Progenitor cell of endocrine pancreas (in vitro differentiated cells): ENCODE results near the gene SAYSD1. TPM values are rescaled to one million over a fixed set of nuclear protein-coding genes. Genes with fewer than 3 reads are reported as not detected.

Source experiments
- DNase-seq: peaks from one replicate; pipeline ENCODE4 v3.0.0; 2021; ENCODE audit warnings: low spot score; ENCODE audit not compliant: unreplicated experiment
- H3K27ac Mint-ChIP-seq: 2 replicates; pipeline ENCODE4 v1.8.0; 2021; ENCODE audit warnings: mild to moderate bottlenecking, moderate library complexity, mixed read lengths
- H3K27me3 Mint-ChIP-seq: 2 replicates; pipeline ENCODE4 v1.8.0; 2021; ENCODE audit warnings: mixed read lengths
- H3K36me3 Mint-ChIP-seq: 2 replicates; pipeline ENCODE4 v1.8.0; 2022; ENCODE audit warnings: mixed read lengths; ENCODE audit not compliant: insufficient read depth
- H3K4me1 Mint-ChIP-seq: 2 replicates; pipeline ENCODE4 v1.8.0; 2021; ENCODE audit warnings: low read depth, mixed read lengths
- H3K4me3 Mint-ChIP-seq: 2 replicates; pipeline ENCODE4 v1.8.0; 2021; ENCODE audit warnings: low read depth, mild to moderate bottlenecking, moderate library complexity, mixed read lengths
- H3K9me3 Mint-ChIP-seq: 2 replicates; pipeline ENCODE4 v1.8.0; 2021; ENCODE audit warnings: low read depth, mixed read lengths
- CTCF ChIP-seq: fragments of 200-600 bp; sonication (generic); IDR thresholded peaks from one replicate; pipeline ENCODE4 v1.5.0; 2021; ENCODE audit warnings: antibody characterized with exemption, mild to moderate bottlenecking; ENCODE audit not compliant: unreplicated experiment
- total RNA-seq: library from RNA; stranded (reverse); gene quantifications from 2 replicates; pipeline ENCODE4 v1.2.1, GENCODE V29; 2021

The SAYSD1 gene
- total RNA-seq, 1 donor from 2014 or later, result 17.4 TPM

- H3K27ac Mint-ChIP-seq, result no peak overlapping the region
- no peaks in the 10 kb centered on the region for H3K36me3 Mint-ChIP-seq
- H3K9me3 Mint-ChIP-seq, result no peaks in the 10 kb centered on the region
- DNase-seq, result no peak
- peaks cover 5% of the 10 kb centered on the region for H3K4me1 Mint-ChIP-seq
- no peak overlapping the region for H3K4me3 Mint-ChIP-seq
- peaks cover 64% of the 10 kb centered on the region for H3K27me3 Mint-ChIP-seq
- no peak for TF ChIP-seq CTCF
Measured at GRCh38 chr6:39152262-39152661, 37.3 kb upstream of the SAYSD1 start.

GRCh38 chr6:39151211-39151610, 36.2 kb upstream of the SAYSD1 start:
- no peak for DNase-seq
- Mint-ChIP-seq H3K4me1 (no peaks in the 10 kb centered on the region), H3K4me3 (no peak overlapping the region), H3K27me3 (peaks cover 64% of the 10 kb centered on the region), H3K9me3 (no peaks in the 10 kb centered on the region), H3K27ac (no peak overlapping the region), H3K36me3 (no peaks in the 10 kb centered on the region)
- no peak for TF ChIP-seq CTCF

GRCh38 chr6:39144481-39145173, 29.6 kb upstream of the SAYSD1 start:
- Mint-ChIP-seq H3K4me3 (no peak overlapping the region), H3K9me3 (no peaks in the 10 kb centered on the region), H3K36me3 (no peaks in the 10 kb centered on the region), H3K27me3 (peaks cover 47% of the 10 kb centered on the region), H3K4me1 (no peaks in the 10 kb centered on the region), H3K27ac (no peak overlapping the region)
- DNase-seq, result no peak
- TF ChIP-seq CTCF, result no peak

- Mint-ChIP-seq H3K27me3 (peaks cover 38% of the 10 kb centered on the region), H3K4me1 (no peaks in the 10 kb centered on the region), H3K9me3 (no peaks in the 10 kb centered on the region), H3K4me3 (no peak overlapping the region), H3K27ac (no peak overlapping the region), H3K36me3 (no peaks in the 10 kb centered on the region)
- no peak for DNase-seq
- no peak for TF ChIP-seq CTCF
Measured at GRCh38 chr6:39143238-39143930, 28.4 kb upstream of the SAYSD1 start.

GRCh38 chr6:39140556-39141167, 25.7 kb upstream of the SAYSD1 start:
- Mint-ChIP-seq H3K4me3 (no peak overlapping the region), H3K9me3 (no peaks in the 10 kb centered on the region), H3K36me3 (no peaks in the 10 kb centered on the region), H3K27me3 (peaks cover 28% of the 10 kb centered on the region), H3K27ac (no peak overlapping the region), H3K4me1 (no peaks in the 10 kb centered on the region)
- no peak for DNase-seq
- no peak for TF ChIP-seq CTCF
